ENCODE data around the gene AP1M1. TPM values are rescaled to one million over a fixed set of nuclear protein-coding genes. Genes with fewer than 3 reads are reported as not detected.
A peak's percentile ranks its signal among the peaks of the same experiment; 100 is the strongest.

AP1M1 gene
- total RNA-seq, 5 donors from 2014 or later (not counting 1 experiment from before 2014, with no cell fraction given): 94.9 to 171 (median 133) TPM

GRCh38 chr19:16217716-16218451 is 20.2 kb downstream of the AP1M1 start:
- H3K27me3 Mint-ChIP-seq: no peaks in the 10 kb centered on the region
- peak overlapping the region; percentile 35 for H3K27ac ChIP-seq (ENCODE audit: low read length)
- no peak for ATAC-seq (replicated peaks in 1 of 4)

GRCh38 chr19:16218851-16219250 is 21.1 kb downstream of the AP1M1 start:
- ATAC-seq (replicated peaks in 1 of 4): no peak
- no peak overlapping the region for H3K4me3 ChIP-seq (ENCODE audit: control insufficient read depth in 1 of 2, extremely low read depth in 1 of 2, low read length in 1 of 2)
- ChIA-PET CTCF (no interaction called here), POLR2A (no interaction called here)
- peaks cover 2% of the 10 kb centered on the region for H3K9me3 ChIP-seq
- peak overlapping the region; percentile 6 for H3K27ac ChIP-seq (ENCODE audit: low read length)
- no peaks in the 10 kb centered on the region for H3K27me3 Mint-ChIP-seq
- H3K4me1 Mint-ChIP-seq: peaks cover 43 to 47% (median 43%) of the 10 kb centered on the region in 3 donors
- H3K4me1 ChIP-seq (ENCODE audit: control insufficient read depth in 1 of 2, extremely low read depth in 1 of 2, insufficient read depth in 2 of 2, low read length in 2 of 2): peaks cover 31 to 33% of the 10 kb centered on the region in 2 experiments
- H3K36me3 ChIP-seq (ENCODE audit: control insufficient read depth in 2 of 2, extremely low read depth in 1 of 2, insufficient read depth in 1 of 2, low read length in 1 of 2): peaks cover 12 to 60% of the 10 kb centered on the region in 2 donors
- peaks cover 71% of the 10 kb centered on the region for H3K36me3 Mint-ChIP-seq
- peak overlapping the region; percentile 82 to 96 for H3K27ac Mint-ChIP-seq
- peaks cover 7 to 10% (median 8%) of the 10 kb centered on the region in 3 donors for H3K9me3 Mint-ChIP-seq
- H3K4me3 Mint-ChIP-seq: peak overlapping the region in 1 of 3 donors; percentile 30
- WGBS (ENCODE audit: insufficient coverage): no CpG with 5 or more reads among the region's 2 CpGs
- peak in 1 of 35 experiments; percentile 21 for DNase-seq
- no peaks in the 10 kb centered on the region for H3K27me3 ChIP-seq (replicated peaks in 1 of 2; ENCODE audit: control insufficient read depth in 2 of 2, extremely low read depth in 1 of 2, insufficient read depth in 2 of 2, low read length in 1 of 2)

More at GRCh38 chr19:16217716-16218451, 20.2 kb downstream of the AP1M1 start:
- peaks cover 5 to 57% of the 10 kb centered on the region in 2 donors for H3K36me3 ChIP-seq (ENCODE audit: control insufficient read depth in 2 of 2, extremely low read depth in 1 of 2, insufficient read depth in 1 of 2, low read length in 1 of 2)
- H3K27me3 ChIP-seq (replicated peaks in 1 of 2; ENCODE audit: control insufficient read depth in 2 of 2, extremely low read depth in 1 of 2, insufficient read depth in 2 of 2, low read length in 1 of 2): no peaks in the 10 kb centered on the region
- H3K9me3 ChIP-seq: peaks cover 2% of the 10 kb centered on the region
- Mint-ChIP-seq H3K4me1 (peaks cover 51 to 56% (median 52%) of the 10 kb centered on the region in 3 donors), H3K36me3 (peaks cover 67% of the 10 kb centered on the region), H3K4me3 (peak overlapping the region in 1 of 3 donors; percentile 71), H3K9me3 (peaks cover 7 to 10% (median 8%) of the 10 kb centered on the region in 3 donors), H3K27ac (peak overlapping the region; percentile 82 to 96)
- H3K4me1 ChIP-seq (ENCODE audit: control insufficient read depth in 1 of 2, extremely low read depth in 1 of 2, insufficient read depth in 2 of 2, low read length in 2 of 2): peaks cover 33% of the 10 kb centered on the region in 2 experiments
- 73% methylated on average over 9 of the region's 16 CpGs for WGBS (ENCODE audit: insufficient coverage)
- DNase-seq: no peak
- POLR2A ChIA-PET: no interaction called here
- no peak overlapping the region for H3K4me3 ChIP-seq (ENCODE audit: control insufficient read depth in 1 of 2, extremely low read depth in 1 of 2, low read length in 1 of 2)
- CTCF ChIA-PET: no interaction called here

GRCh38 chr19:16222806-16223205 is 25.1 kb downstream of the AP1M1 start:
- ATAC-seq (replicated peaks in 1 of 4): no peak
- WGBS (ENCODE audit: insufficient coverage): 83% methylated on average over 1 of the region's 3 CpGs
- H3K27me3 Mint-ChIP-seq: no peaks in the 10 kb centered on the region
- H3K4me3 Mint-ChIP-seq: no peak overlapping the region
- H3K27me3 ChIP-seq (replicated peaks in 1 of 2; ENCODE audit: control insufficient read depth in 2 of 2, extremely low read depth in 1 of 2, insufficient read depth in 2 of 2, low read length in 1 of 2): no peaks in the 10 kb centered on the region
- no peak overlapping the region for H3K27ac ChIP-seq (ENCODE audit: low read length)
- H3K9me3 Mint-ChIP-seq: peaks cover 7 to 10% (median 8%) of the 10 kb centered on the region in 3 donors
- peak overlapping the region in 1 of 2 donors; percentile 64 for H3K27ac Mint-ChIP-seq
- peaks cover 12 to 15% of the 10 kb centered on the region in 2 experiments for H3K4me1 ChIP-seq (ENCODE audit: control insufficient read depth in 1 of 2, extremely low read depth in 1 of 2, insufficient read depth in 2 of 2, low read length in 2 of 2)
- POLR2A ChIA-PET: interaction anchor here in 1 of 2 donors (0.6 kb wide), 1 partner anchor 25 kb away, joined by 6 read pairs; no protein-coding TSS in a partner anchor
- H3K36me3 Mint-ChIP-seq: peaks cover 62% of the 10 kb centered on the region
- CTCF ChIA-PET: interaction anchor here in 1 of 2 donors (0.5 kb wide), 1 partner anchor 25 kb away, joined by 3 read pairs; no protein-coding TSS in a partner anchor
- peaks cover 13 to 17% (median 14%) of the 10 kb centered on the region in 3 donors for H3K4me1 Mint-ChIP-seq
- DNase-seq: no peak
- H3K4me3 ChIP-seq (ENCODE audit: control insufficient read depth in 1 of 2, extremely low read depth in 1 of 2, low read length in 1 of 2): no peak overlapping the region
- peaks cover 25 to 80% of the 10 kb centered on the region in 2 donors for H3K36me3 ChIP-seq (ENCODE audit: control insufficient read depth in 2 of 2, extremely low read depth in 1 of 2, insufficient read depth in 1 of 2, low read length in 1 of 2)
- H3K9me3 ChIP-seq: peaks cover 2% of the 10 kb centered on the region

- peaks cover 63% of the 10 kb centered on the region for H3K36me3 Mint-ChIP-seq
- H3K4me1 Mint-ChIP-seq: peaks cover 4 to 8% (median 4%) of the 10 kb centered on the region in 3 donors
Observed at GRCh38 chr19:16223746-16224145, 26.0 kb downstream of the AP1M1 start.

GRCh38 chr19:16224293-16225045 is 26.8 kb downstream of the AP1M1 start:
- Mint-ChIP-seq H3K27ac (no peak overlapping the region), H3K36me3 (peaks cover 64% of the 10 kb centered on the region), H3K4me1 (peaks cover 0 to 3% (median 0%) of the 10 kb centered on the region in 3 donors), H3K27me3 (no peaks in the 10 kb centered on the region), H3K9me3 (peaks cover 4 to 10% (median 6%) of the 10 kb centered on the region in 3 donors), H3K4me3 (no peak overlapping the region)
- H3K4me1 ChIP-seq (ENCODE audit: control insufficient read depth in 1 of 2, extremely low read depth in 1 of 2, insufficient read depth in 2 of 2, low read length in 2 of 2): peaks cover 0 to 4% of the 10 kb centered on the region in 2 experiments
- peaks cover 2% of the 10 kb centered on the region for H3K9me3 ChIP-seq
- no peaks in the 10 kb centered on the region for H3K27me3 ChIP-seq (replicated peaks in 1 of 2; ENCODE audit: control insufficient read depth in 2 of 2, extremely low read depth in 1 of 2, insufficient read depth in 2 of 2, low read length in 1 of 2)
- no peak for DNase-seq
- ChIA-PET CTCF (no interaction called here), POLR2A (no interaction called here)
- H3K36me3 ChIP-seq (ENCODE audit: control insufficient read depth in 2 of 2, extremely low read depth in 1 of 2, insufficient read depth in 1 of 2, low read length in 1 of 2): peaks cover 29 to 94% of the 10 kb centered on the region in 2 donors
- ATAC-seq (replicated peaks in 1 of 4): no peak
- 92% methylated on average over 31 of the region's 32 CpGs for WGBS (ENCODE audit: insufficient coverage)
- no peak overlapping the region for H3K4me3 ChIP-seq (ENCODE audit: control insufficient read depth in 1 of 2, extremely low read depth in 1 of 2, low read length in 1 of 2)
- no peak overlapping the region for H3K27ac ChIP-seq (ENCODE audit: low read length)

More at GRCh38 chr19:16223746-16224145, 26.0 kb downstream of the AP1M1 start:
- H3K27ac ChIP-seq (ENCODE audit: low read length): no peak overlapping the region
- no peaks in the 10 kb centered on the region for H3K27me3 Mint-ChIP-seq
- H3K27ac Mint-ChIP-seq: no peak overlapping the region
- no peak overlapping the region for H3K4me3 ChIP-seq (ENCODE audit: control insufficient read depth in 1 of 2, extremely low read depth in 1 of 2, low read length in 1 of 2)
- ChIA-PET CTCF (no interaction called here), POLR2A (interaction anchor here in 1 of 2 donors (0.6 kb wide), 1 partner anchor 16 kb away, joined by 3 read pairs; no protein-coding TSS in a partner anchor)
- peaks cover 7 to 10% (median 8%) of the 10 kb centered on the region in 3 donors for H3K9me3 Mint-ChIP-seq
- H3K9me3 ChIP-seq: peaks cover 2% of the 10 kb centered on the region
- no peak overlapping the region for H3K4me3 Mint-ChIP-seq
- 89% methylated on average over 12 of the region's 15 CpGs for WGBS (ENCODE audit: insufficient coverage)
- peaks cover 4 to 6% of the 10 kb centered on the region in 2 experiments for H3K4me1 ChIP-seq (ENCODE audit: control insufficient read depth in 1 of 2, extremely low read depth in 1 of 2, insufficient read depth in 2 of 2, low read length in 2 of 2)
- H3K36me3 ChIP-seq (ENCODE audit: control insufficient read depth in 2 of 2, extremely low read depth in 1 of 2, insufficient read depth in 1 of 2, low read length in 1 of 2): peaks cover 29 to 89% of the 10 kb centered on the region in 2 donors
- H3K27me3 ChIP-seq (replicated peaks in 1 of 2; ENCODE audit: control insufficient read depth in 2 of 2, extremely low read depth in 1 of 2, insufficient read depth in 2 of 2, low read length in 1 of 2): no peaks in the 10 kb centered on the region
- DNase-seq (no peak), ATAC-seq (replicated peaks in 1 of 4) (no peak)

All from T-cell (primary cell).